Central memory CD4-positive, alpha-beta T cell (primary cell): ENCODE measurements around the gene DGCR2.
"Not testable (repeated sequence)": the region's sequence is repeated elsewhere in the genome, so short reads cannot be mapped to it uniquely, and the experiment has no call there.

ENCODE experiments used
- DNase-seq: peaks from one replicate; pipeline ENCODE4 v3.0.0; 2022

The DGCR2 gene

GRCh38 chr22:19106886-19107729 lies 15.1 kb downstream of the DGCR2 start:
- DNase-seq: no peak

- peak; percentile 36 for DNase-seq
Measured at GRCh38 chr22:19105867-19106802, 16.1 kb downstream of the DGCR2 start.

- no peak for DNase-seq
Measured at GRCh38 chr22:19105456-19105855, 16.8 kb downstream of the DGCR2 start.

- DNase-seq: no peak
Measured at GRCh38 chr22:19103880-19104821, 18.1 kb downstream of the DGCR2 start.

- no peak for DNase-seq
Measured at GRCh38 chr22:19098157-19098556, 24.1 kb downstream of the DGCR2 start.

- DNase-seq: no peak
Measured at GRCh38 chr22:19097518-19097917, 24.7 kb downstream of the DGCR2 start.

- DNase-seq: no peak
Measured at GRCh38 chr22:19096555-19096954, 25.7 kb downstream of the DGCR2 start.

- DNase-seq: no peak
Measured at GRCh38 chr22:19094393-19094997, 27.7 kb downstream of the DGCR2 start.

GRCh38 chr22:19092725-19093124 lies 29.5 kb downstream of the DGCR2 start:
- no peak for DNase-seq

- DNase-seq: no peak
Measured at GRCh38 chr22:19090586-19091127, 31.6 kb downstream of the DGCR2 start.

GRCh38 chr22:19090183-19090582 lies 32.0 kb downstream of the DGCR2 start:
- DNase-seq: no peak

- no peak for DNase-seq
Measured at GRCh38 chr22:19088866-19089595, 33.2 kb downstream of the DGCR2 start.

GRCh38 chr22:19086896-19087295 lies 35.3 kb downstream of the DGCR2 start:
- no peak for DNase-seq

- DNase-seq: no peak
Measured at GRCh38 chr22:19086417-19086816, 35.8 kb downstream of the DGCR2 start.

GRCh38 chr22:19085233-19085718 lies 36.9 kb downstream of the DGCR2 start:
- DNase-seq: no peak

GRCh38 chr22:19084586-19084985 lies 37.6 kb downstream of the DGCR2 start:
- DNase-seq: not testable (repeated sequence)

GRCh38 chr22:19084126-19084525 lies 38.1 kb downstream of the DGCR2 start:
- not testable (repeated sequence) for DNase-seq

- DNase-seq: no peak
Measured at GRCh38 chr22:19082793-19083192, 39.4 kb downstream of the DGCR2 start.

- DNase-seq: no peak
Measured at GRCh38 chr22:19082101-19082500, 40.1 kb downstream of the DGCR2 start.

GRCh38 chr22:19081351-19081750 lies 40.9 kb downstream of the DGCR2 start:
- DNase-seq: no peak

- DNase-seq: no peak
Measured at GRCh38 chr22:19080853-19081252, 41.4 kb downstream of the DGCR2 start.
